GM21381 (cell line): ENCODE data around the gene C2orf72.
"Not testable (repeated sequence)": the region's sequence is repeated elsewhere in the genome, so short reads cannot be mapped to it uniquely, and the experiment has no call there.

Experiments used
- ATAC-seq: cut with Tn5 transposase; IDR thresholded peaks from one replicate; pipeline ENCODE4 v1.9.1; 2021; ENCODE audit warnings: mild to moderate bottlenecking, moderate library complexity; ENCODE audit not compliant: unreplicated experiment

Gene C2orf72

GRCh38 chr2:231067531-231067930, 30.2 kb downstream of the C2orf72 start:
- ATAC-seq: not testable (repeated sequence)

- no peak for ATAC-seq
These were observed 31.4 kb downstream of the C2orf72 start for GRCh38 chr2:231068525-231069222.

GRCh38 chr2:231069379-231070054, 32.2 kb downstream of the C2orf72 start:
- ATAC-seq: no peak

GRCh38 chr2:231084565-231084964, 47.2 kb downstream of the C2orf72 start:
- no peak for ATAC-seq

GRCh38 chr2:231088754-231089153, 51.4 kb downstream of the C2orf72 start:
- ATAC-seq: no peak

- no peak for ATAC-seq
These were observed 56.6 kb downstream of the C2orf72 start for GRCh38 chr2:231093933-231094332.

- no peak for ATAC-seq
These were observed 57.5 kb downstream of the C2orf72 start for GRCh38 chr2:231094736-231095346.
